Sigmoid colon (tissue), 3 donors: ENCODE measurements around the gene CLCN1.

Source experiments
- CTCF ChIP-seq, 4 experiments: fragments of 450-650 bp in 3 of 4; fragments of 200-600 bp in 1 of 4; IDR thresholded peaks; one replicate each; pipeline ENCODE4 v1.5.1; 2016 to 2019; ENCODE audit warnings: antibody characterized with exemption in 4 of 4, mild to moderate bottlenecking in 3 of 4, moderate library complexity in 2 of 4
- POLR2A ChIP-seq, 2 donors: fragments of 450-650 bp; IDR thresholded peaks; one replicate each; pipeline ENCODE4 v1.6.1; 2016; ENCODE audit warnings: antibody characterized with exemption in 2 of 2, mild to moderate bottlenecking in 2 of 2, moderate library complexity in 2 of 2

- TF ChIP-seq CTCF (IDR thresholded peaks at IDR 0.05) (no peak), POLR2A (IDR thresholded peaks at IDR 0.05) (no peak)
These were observed 44.0 kb downstream of the CLCN1 start for GRCh38 chr7:143359771-143360353.
